ENCODE measurements around the gene DIPK1B.

- TF ChIP-seq POLR2A (IDR thresholded peaks at IDR 0.05; ENCODE audit: low read depth, low read length) (no peak), POLR2AphosphoS5 (IDR thresholded peaks at IDR 0.05; ENCODE audit: low read depth, low read length) (no peak)
Measured at GRCh38 chr9:136705564-136705963, 6.8 kb upstream of the DIPK1B start.
